ENCODE data around the gene CD177. TPM values are rescaled to one million over a fixed set of nuclear protein-coding genes. Genes with fewer than 3 reads are reported as not detected.

CD177 gene
- total RNA-seq, 6 donors from 2014 or later: 5.8 to 38.8 (median 9.6) TPM

Other genes starting within 250 kb of the CD177 start
- not detected for gene PSG5, start 167.2 kb upstream of the CD177 start, total RNA-seq
- gene PSG4, start 148.0 kb upstream of the CD177 start, total RNA-seq: not detected
- gene PSG9, start 84.2 kb upstream of the CD177 start, total RNA-seq: not detected
- gene TEX101, start 61.2 kb downstream of the CD177 start, total RNA-seq: not detected
- 10 to 100 TPM in 1 of 6 donors, under 1 TPM in 4, not detected in 1; 0.29 to 13.6 (median 0.39) TPM for gene LYPD3, start 111.9 kb downstream of the CD177 start, total RNA-seq
- gene PHLDB3, start 151.1 kb downstream of the CD177 start, total RNA-seq: 10 to 100 TPM in 4 of 6 donors, 1 to 10 TPM in 2; 1.8 to 22.6 (median 13.8) TPM
- gene ETHE1, start 173.5 kb downstream of the CD177 start, total RNA-seq: 10 to 100 TPM; 27.4 to 69.2 (median 41.4) TPM
- gene ZNF575, start 179.5 kb downstream of the CD177 start, total RNA-seq: 1 to 10 TPM in 4 of 6 donors, under 1 TPM in 1, not detected in 1; 0.76 to 4.4 (median 2.7) TPM
- 10 to 100 TPM; 24.2 to 30.1 (median 26.4) TPM for gene XRCC1, start 221.8 kb downstream of the CD177 start, total RNA-seq
- gene PINLYP, start 222.1 kb downstream of the CD177 start, total RNA-seq: 1 to 10 TPM; 1.8 to 9.4 (median 4.1) TPM
- gene IRGQ, start 242.4 kb downstream of the CD177 start, total RNA-seq: 10 to 100 TPM; 17.2 to 25.1 (median 23.2) TPM
- 10 to 100 TPM in 3 of 6 donors, 1 to 10 TPM in 3; 3.1 to 15.6 (median 7.8) TPM for gene ZNF576, start 242.9 kb downstream of the CD177 start, total RNA-seq